HG03025 (cell line): ENCODE results near the gene KIF26B.
"Not testable (repeated sequence)": the region's sequence is repeated elsewhere in the genome, so short reads cannot be mapped to it uniquely, and the experiment has no call there.

Experiments
- ATAC-seq: cut with Tn5 transposase; IDR thresholded peaks from one replicate; pipeline ENCODE4 v1.9.1; 2021; ENCODE audit warnings: mild to moderate bottlenecking, moderate library complexity; ENCODE audit not compliant: unreplicated experiment, low FRiP score

Gene KIF26B

DNA sequence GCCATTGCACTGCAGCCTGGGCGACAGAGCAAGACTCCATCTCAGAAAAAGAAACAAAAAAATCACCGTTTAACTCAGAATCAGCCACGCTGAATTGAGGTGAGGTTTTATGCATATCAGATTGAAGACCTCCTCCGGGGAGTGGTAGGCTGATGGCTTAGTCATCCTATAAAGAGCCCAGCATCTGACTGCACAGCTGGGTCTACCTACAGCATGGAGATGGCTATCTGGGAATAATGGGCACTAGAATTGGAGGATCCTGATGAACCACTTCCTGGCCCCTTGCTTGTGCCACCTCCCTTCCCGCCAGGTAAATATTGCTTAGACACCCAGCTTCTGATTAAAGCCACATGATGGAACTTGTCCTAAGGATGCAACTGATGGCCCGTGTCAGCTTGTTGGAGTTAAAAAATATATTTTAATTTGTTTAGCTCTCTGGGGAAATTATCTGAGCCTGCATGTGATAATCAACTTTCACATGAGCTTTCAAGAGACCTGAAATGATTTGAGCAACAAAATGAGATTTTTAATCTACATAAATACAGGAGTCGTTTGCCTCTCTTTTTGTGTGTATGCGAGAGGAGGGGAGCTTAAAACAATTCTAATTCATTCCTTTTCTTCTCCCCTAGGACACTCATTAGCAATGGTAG lies 157.2 kb downstream of the KIF26B start:
- no peak for ATAC-seq

GRCh38 chr1:245313576-245313975 lies 158.8 kb downstream of the KIF26B start:
- ATAC-seq: no peak

- ATAC-seq: no peak
Measured at GRCh38 chr1:245316784-245317183, 162.0 kb downstream of the KIF26B start.

- no peak for ATAC-seq
Measured at GRCh38 chr1:245317217-245317616, 162.4 kb downstream of the KIF26B start.

DNA sequence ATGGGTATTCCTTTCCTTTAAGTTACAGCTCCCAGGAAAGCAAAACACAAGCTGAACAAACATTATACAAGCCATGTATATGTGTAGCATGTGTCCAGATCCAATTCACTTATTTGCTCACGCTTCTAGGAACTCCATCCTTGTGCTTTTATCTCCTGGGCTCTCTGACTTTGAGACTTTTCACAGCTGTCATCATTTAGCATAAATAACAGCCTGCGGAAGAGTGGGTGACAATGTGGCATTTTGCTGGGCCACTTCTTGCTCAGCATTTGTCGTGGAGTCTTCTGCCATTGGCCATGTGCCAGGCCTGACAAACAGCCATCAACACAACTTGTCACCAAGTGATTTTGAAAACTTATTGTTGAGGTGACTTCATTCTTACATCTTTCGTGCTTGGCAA lies 164.3 kb downstream of the KIF26B start:
- no peak for ATAC-seq

GRCh38 chr1:245322673-245323072 lies 167.9 kb downstream of the KIF26B start:
- no peak for ATAC-seq

DNA sequence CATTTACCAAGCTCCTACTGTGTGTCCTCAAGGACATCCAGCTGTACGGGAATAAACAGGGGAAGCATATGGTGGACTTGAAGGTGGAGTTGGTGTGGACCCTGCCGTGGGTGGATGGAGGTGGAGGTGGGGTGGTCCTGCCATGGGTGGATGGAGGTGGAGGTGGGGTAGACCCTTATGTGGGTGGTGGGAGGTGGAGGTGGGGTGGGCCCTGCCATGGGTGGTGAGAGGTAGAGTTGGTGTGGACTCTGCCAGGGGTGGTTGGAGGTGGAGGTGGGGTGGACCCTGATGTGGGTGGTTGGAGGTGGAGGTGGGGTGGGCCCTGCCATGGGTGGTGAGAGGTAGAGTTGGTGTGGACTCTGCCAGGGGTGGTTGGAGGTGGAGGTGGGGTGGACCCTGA lies 169.0 kb downstream of the KIF26B start:
- not testable (repeated sequence) for ATAC-seq

- no peak for ATAC-seq
Measured at GRCh38 chr1:245325922-245326795, 171.4 kb downstream of the KIF26B start.

DNA sequence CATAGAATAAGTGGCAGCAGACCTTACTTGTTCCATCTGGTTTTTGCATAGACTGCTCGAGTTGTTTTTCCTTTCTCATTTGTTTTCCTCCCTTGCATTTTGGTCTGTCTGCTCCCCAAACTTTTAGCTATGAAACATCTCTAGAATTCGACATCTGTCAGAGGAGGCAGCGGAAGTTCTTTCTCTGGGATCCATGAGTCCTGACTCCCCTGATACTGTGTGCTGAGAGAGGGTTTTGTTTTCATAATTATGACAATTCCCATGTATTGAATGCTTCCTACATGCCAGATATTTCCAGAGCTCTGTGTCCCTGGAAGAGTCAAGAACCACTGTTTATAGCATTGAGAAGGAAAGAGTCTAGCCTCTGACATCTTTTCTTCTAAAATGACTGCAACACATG lies 172.6 kb downstream of the KIF26B start:
- no peak for ATAC-seq

DNA sequence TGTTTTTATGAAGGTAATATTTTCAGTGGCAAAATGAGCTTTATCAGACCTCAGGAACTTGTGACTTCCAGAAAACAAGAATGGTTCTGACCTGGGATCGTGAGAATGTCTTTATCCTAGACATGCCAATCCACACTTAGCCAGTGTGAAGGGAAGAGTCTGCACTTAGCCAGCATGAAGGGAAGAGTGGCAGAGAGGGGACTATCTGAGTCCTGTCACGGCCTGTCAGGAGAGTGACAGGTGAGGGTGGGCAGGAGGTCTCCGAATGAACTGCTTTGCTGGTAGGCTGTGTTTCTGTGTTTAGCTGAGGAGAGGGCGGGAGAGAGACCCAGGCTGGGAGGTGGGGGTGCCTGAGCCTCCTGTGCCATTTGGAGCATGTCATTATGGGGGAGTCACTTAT lies 173.1 kb downstream of the KIF26B start:
- no peak for ATAC-seq

DNA sequence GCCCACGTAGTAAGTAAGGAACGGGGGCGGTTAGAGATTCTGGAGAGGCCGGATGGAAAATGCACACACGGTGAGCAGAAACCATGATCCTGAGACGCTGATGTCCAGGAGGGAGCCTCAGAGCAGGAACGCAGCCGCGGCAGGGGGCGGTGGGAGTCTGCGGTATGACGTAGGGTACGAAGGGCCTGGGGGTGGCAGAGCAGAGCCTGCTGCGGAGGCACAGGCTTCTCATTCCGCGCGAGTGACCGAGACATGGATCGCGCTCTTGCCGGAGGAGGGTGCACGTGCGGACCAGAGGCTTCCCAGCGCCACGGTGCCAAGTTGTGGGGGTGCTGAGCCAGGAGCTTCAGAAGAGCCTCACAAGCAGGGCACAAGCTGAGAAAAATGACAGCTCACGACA lies 176.2 kb downstream of the KIF26B start:
- ATAC-seq: no peak

DNA sequence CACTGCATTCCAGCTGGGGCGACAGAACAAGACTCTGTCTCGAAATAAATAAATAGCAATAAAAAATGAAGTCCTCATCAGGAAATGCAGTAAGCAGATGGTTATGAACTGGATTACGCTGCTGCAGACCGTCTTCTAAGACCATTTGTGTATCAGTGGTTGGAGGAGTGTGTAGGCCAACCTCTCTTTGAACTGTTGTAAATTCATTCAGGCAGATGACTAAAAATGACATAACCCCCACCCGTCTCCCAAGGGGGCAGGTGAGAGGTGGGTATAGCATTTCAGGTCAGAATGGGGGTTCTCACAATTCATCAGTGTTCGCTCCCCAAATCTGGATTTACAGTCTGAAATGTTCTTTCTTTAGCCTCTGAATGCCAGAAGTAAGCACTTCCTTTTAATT lies 177.3 kb downstream of the KIF26B start:
- no peak for ATAC-seq

- ATAC-seq: no peak
Measured at GRCh38 chr1:245332513-245332912, 177.7 kb downstream of the KIF26B start.

- ATAC-seq: no peak
Measured at GRCh38 chr1:245334235-245334634, 179.4 kb downstream of the KIF26B start.

DNA sequence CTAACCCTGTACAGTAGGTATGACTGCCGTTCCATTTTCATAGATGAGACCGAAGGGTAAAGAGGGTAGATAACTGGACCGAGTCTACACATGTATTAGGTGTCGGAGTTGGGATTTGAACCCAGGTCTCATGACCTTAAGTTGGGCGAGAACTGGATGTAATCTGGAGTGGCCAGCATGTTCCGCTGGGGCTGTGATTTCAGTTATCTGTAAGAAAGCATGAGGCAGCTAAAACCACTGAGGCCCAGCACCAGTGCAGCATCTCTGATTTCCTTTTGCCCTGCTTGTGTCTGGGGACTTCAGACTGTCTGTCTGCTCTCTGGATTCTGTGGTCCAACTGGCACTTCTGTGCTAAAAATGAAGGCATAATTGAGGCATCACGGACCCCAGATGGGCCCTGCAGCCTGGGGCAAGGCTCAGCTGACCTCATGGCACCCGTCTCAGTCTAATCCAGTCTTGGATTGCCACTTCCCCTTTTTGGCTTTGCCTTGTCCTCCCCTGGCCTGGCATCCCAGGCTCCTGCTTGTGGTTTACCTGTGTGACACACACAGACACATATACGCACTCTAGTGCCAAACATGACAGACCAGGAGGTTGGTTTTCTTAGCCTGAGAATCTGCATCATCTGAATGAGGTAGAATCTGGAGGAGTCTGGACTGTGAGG lies 180.2 kb downstream of the KIF26B start:
- ATAC-seq: no peak

- ATAC-seq: not testable (repeated sequence)
Measured at GRCh38 chr1:245335684-245336083, 180.9 kb downstream of the KIF26B start.

DNA sequence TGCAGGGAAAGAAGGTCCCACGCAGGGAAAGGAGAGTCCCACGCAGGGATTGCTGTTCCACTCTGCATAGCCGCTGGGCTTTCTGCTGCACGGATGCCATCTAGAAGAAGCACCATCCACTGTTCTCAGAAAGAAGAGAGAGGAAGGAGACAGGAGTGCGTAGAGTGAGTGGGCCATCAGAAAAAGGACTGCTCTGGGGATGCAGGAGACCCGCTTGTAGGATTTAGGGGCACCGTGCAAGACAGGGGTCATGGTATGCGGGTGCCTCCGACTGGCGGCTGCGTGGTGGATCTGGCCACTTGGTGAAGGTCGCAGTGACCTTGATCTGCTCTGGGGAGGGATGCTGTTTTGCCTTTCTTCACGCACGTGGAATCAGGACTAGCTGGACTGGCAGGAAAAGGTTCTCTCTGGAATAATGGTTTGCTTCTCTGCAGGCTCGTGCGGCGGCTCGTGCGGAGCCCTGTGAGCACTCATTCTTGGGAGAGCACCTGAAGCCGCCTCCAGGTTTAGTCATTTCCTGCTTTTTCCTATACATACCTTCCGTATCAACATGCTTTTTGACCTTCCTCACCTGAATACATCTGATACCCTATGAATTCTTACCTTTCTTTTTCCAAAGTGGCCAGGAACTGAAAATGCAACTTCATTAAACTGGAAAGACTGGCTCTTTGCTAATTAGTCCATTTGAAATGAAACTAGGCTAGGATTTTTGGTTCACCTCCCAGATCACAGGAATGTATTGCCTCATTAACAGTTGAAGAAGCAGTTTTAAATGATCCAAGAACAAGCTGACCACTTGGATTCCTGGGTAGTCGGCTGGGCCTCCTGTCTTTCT lies 181.6 kb downstream of the KIF26B start:
- ATAC-seq: no peak

DNA sequence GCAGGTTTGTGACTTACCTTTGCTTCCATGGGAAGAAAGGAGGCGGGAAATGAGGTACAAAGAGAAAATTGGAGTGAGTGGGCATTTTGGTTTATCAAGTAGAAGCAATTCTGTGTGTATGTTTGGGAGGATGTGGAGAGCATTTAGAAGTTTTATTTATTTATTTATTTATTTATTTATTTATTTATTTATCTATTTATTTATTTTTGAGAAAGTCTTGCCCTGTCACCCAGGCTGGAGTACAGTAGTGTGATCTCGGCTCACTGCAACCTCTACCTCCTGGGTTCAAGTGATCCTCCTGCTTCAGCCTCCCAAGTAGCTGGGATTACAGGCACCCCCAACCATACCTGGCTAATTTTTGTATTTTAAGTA lies 182.2 kb downstream of the KIF26B start:
- not testable (repeated sequence) for ATAC-seq

- ATAC-seq: no peak
Measured at GRCh38 chr1:245337829-245338484, 183.2 kb downstream of the KIF26B start.

GRCh38 chr1:245338485-245338877 lies 183.7 kb downstream of the KIF26B start:
- ATAC-seq: no peak
